Measurements from ENCODE around the gene IL18. TPM values are rescaled to one million over a fixed set of nuclear protein-coding genes. Genes with fewer than 3 reads are reported as not detected.

Gene IL18
- total RNA-seq, 2 experiments from 2014 or later: 0.26 to 0.40 TPM

DNA sequence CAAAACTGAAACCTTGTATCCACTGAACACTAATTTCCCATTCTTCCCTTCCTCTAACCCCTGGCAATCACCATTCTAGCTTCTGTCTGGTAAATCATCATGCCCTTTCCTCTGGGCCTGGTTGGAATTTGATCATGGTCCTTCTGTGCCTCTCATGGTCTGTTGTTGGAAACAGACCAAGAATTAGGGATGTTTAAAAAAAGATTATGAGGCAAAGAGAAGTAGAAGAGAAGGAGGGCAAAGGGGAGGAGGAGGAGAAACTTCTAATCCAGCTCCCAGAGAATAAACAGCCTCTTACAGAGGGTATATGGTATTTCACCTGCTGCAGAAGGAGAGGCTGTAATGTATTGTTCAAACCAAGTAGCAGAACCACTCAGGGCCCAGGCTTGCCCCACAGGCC is 22.0 kb upstream of the IL18 start:
- Mint-ChIP-seq H3K27ac (no peak overlapping the region), H3K27me3 (ENCODE audit: low read depth) (peaks cover 5% of the 10 kb centered on the region), H3K9me3 (ENCODE audit: insufficient read depth) (no peaks in the 10 kb centered on the region), H3K4me3 (no peak overlapping the region), H3K4me1 (ENCODE audit: low read depth) (no peaks in the 10 kb centered on the region), H3K36me3 (ENCODE audit: low read depth) (no peaks in the 10 kb centered on the region)
- ChIA-PET POLR2A (interaction anchor here (0.6 kb wide), 1 partner anchor 108 kb away, joined by 4 read pairs; no protein-coding TSS in a partner anchor), CTCF (no interaction called here)
- no peak for ATAC-seq
- no peak for DNase-seq

DNA sequence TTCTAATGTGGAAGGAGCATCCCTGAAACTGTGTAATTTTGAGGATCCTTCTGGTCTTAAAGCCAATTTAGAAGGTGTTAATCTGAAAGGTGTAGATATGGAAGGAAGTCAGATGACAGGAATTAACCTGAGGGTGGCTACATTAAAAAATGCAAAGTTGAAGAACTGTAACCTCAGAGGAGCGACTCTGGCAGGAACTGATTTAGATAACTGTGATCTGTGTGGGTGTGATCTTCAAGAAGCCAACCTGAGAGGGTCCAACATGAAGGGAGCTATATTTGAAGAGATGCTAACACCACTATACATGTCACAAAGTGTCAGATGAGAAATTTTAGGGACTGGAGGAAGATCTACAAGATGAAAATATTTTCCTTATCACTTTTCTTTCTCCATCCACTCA is 19.0 kb upstream of the IL18 start:
- POLR2A ChIA-PET: no interaction called here
- ATAC-seq: no peak
- H3K4me1 Mint-ChIP-seq (ENCODE audit: low read depth): peaks cover 7% of the 10 kb centered on the region
- CTCF ChIA-PET: no interaction called here
- no peak overlapping the region for H3K4me3 Mint-ChIP-seq
- H3K36me3 Mint-ChIP-seq (ENCODE audit: low read depth): no peaks in the 10 kb centered on the region
- H3K27ac Mint-ChIP-seq: no peak overlapping the region
- no peak for DNase-seq
- H3K27me3 Mint-ChIP-seq (ENCODE audit: low read depth): peaks cover 15% of the 10 kb centered on the region
- H3K9me3 Mint-ChIP-seq (ENCODE audit: insufficient read depth): no peaks in the 10 kb centered on the region

DNA sequence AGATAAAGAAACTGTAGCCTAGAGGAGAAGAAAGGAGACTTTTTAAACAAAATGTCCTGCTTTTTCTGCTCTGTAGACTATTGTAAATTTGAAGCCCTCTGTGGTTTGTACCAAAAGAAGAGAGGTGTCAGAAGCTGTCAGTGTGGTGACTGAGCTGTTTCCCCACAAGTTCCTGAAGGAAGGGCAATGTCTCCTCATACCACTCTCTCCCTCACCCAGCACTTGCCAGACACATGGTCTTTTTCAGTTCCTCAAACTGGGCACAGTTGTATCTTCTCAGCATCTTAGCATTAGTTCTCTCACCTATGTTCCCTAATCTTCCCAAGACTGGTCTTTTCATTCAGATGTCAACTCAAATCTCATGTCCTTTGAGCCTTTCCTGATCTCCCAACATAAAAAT is 15.7 kb upstream of the IL18 start:
- Mint-ChIP-seq H3K4me3 (no peak overlapping the region), H3K27ac (no peak overlapping the region), H3K9me3 (ENCODE audit: insufficient read depth) (no peaks in the 10 kb centered on the region), H3K27me3 (ENCODE audit: low read depth) (peaks cover 23% of the 10 kb centered on the region), H3K4me1 (ENCODE audit: low read depth) (peaks cover 18% of the 10 kb centered on the region), H3K36me3 (ENCODE audit: low read depth) (no peaks in the 10 kb centered on the region)
- ATAC-seq (no peak), DNase-seq (no peak)
- ChIA-PET POLR2A (no interaction called here), CTCF (no interaction called here)

DNA sequence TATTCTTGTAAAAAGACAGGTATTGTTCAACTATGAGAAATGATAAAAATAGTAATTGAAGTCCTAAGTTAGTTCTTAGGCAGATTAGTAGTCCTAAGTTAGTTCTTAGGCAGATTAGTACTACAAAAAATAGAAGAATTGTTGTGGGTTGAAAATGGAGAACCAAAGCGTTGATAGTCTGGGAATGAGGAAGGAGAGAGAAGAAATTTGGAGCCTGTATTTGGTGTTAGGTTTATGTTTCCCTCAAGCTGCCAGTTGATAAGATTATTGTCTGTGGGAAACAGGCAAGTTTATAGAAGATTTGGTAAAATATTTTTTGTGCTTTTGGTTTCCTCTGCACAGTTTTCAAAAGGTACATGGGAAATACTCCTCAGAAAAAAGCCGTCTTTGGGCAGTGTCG is 15.0 kb upstream of the IL18 start:
- ChIA-PET CTCF (no interaction called here), POLR2A (no interaction called here)
- Mint-ChIP-seq H3K4me3 (no peak overlapping the region), H3K4me1 (ENCODE audit: low read depth) (peaks cover 19% of the 10 kb centered on the region), H3K36me3 (ENCODE audit: low read depth) (no peaks in the 10 kb centered on the region), H3K27me3 (ENCODE audit: low read depth) (peaks cover 23% of the 10 kb centered on the region), H3K9me3 (ENCODE audit: insufficient read depth) (no peaks in the 10 kb centered on the region), H3K27ac (no peak overlapping the region)
- ATAC-seq: no peak
- no peak for DNase-seq

DNA sequence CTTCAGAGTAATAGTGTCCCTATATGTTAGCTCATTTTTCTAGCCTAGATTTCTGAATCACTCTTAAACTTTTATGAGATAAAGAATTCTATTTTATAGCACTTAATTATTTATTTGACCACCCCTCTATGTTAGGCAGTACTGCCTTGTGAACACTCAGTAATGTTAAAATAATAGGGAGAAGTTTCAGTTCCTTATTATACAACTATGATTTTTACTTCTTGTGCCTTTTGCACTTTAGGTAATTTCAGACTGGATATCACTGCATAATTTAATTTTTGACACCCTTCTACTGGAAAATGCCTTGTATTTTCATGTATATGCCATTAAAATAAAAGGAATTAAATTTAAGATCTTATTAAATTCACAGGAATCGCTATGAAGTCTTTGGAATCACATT is 14.5 kb upstream of the IL18 start:
- DNase-seq (no peak), ATAC-seq (no peak)
- peaks cover 23% of the 10 kb centered on the region for H3K27me3 Mint-ChIP-seq (ENCODE audit: low read depth)
- peaks cover 19% of the 10 kb centered on the region for H3K4me1 Mint-ChIP-seq (ENCODE audit: low read depth)
- ChIA-PET CTCF (no interaction called here), POLR2A (no interaction called here)
- H3K27ac Mint-ChIP-seq: no peak overlapping the region
- H3K9me3 Mint-ChIP-seq (ENCODE audit: insufficient read depth): no peaks in the 10 kb centered on the region
- no peak overlapping the region for H3K4me3 Mint-ChIP-seq
- no peaks in the 10 kb centered on the region for H3K36me3 Mint-ChIP-seq (ENCODE audit: low read depth)

DNA sequence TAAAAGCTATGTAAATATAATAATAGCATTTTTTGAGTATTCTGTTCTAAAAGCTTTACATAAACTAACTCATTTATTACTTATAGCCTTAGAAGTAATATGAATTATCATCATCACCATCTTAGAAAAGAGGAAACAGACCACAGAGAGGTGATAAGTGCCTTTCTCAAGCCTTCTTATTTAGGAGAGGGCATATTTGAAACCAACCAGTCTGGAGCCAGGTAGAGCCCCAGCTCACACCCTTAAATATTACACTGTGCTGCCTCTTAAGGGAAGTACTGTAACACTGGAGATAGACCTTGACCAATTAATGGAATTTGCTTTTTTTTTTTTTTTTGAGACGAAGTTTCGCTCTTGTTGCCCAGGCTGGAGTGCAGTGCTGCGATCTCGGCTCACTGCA is 13.7 kb upstream of the IL18 start:
- ATAC-seq (no peak), DNase-seq (no peak)
- peaks cover 23% of the 10 kb centered on the region for H3K27me3 Mint-ChIP-seq (ENCODE audit: low read depth)
- no peaks in the 10 kb centered on the region for H3K9me3 Mint-ChIP-seq (ENCODE audit: insufficient read depth)
- no peak overlapping the region for H3K4me3 Mint-ChIP-seq
- H3K27ac Mint-ChIP-seq: no peak overlapping the region
- H3K4me1 Mint-ChIP-seq (ENCODE audit: low read depth): peaks cover 19% of the 10 kb centered on the region
- H3K36me3 Mint-ChIP-seq (ENCODE audit: low read depth): no peaks in the 10 kb centered on the region
- CTCF ChIA-PET: interaction anchor here (0.6 kb wide), 1 partner anchor 102 kb away, joined by 3 read pairs; no protein-coding TSS in a partner anchor
- POLR2A ChIA-PET: no interaction called here

DNA sequence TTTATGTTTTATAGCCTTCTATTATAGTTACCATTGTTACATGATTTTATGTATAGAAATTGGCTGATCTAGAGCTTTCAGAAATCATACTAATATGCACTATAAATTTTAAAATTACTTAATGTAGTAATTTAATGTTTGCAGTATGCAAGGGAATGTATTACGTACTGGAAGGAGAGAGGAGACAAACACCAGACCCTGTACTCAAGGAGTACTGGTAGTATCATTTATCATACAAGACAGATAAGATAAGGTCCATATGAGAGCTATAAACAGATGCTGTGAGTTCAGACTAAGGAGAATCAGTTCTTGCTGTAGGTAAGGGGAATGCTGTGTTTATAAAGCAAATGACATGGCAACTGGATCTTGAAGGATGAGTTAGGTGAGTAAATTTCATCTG is 12.2 kb upstream of the IL18 start:
- CTCF ChIA-PET: interaction anchor here (0.9 to 2.5 kb wide), 6 partner anchors 13 to 89 kb away, joined by 3 to 13 read pairs (median 5); partner anchors contain the start of genes SDHD and TIMM8B
- H3K9me3 Mint-ChIP-seq (ENCODE audit: insufficient read depth): no peaks in the 10 kb centered on the region
- no peak overlapping the region for H3K4me3 Mint-ChIP-seq
- POLR2A ChIA-PET: no interaction called here
- H3K4me1 Mint-ChIP-seq (ENCODE audit: low read depth): peaks cover 19% of the 10 kb centered on the region
- no peak for DNase-seq
- ATAC-seq: no peak
- H3K27ac Mint-ChIP-seq: no peak overlapping the region
- H3K36me3 Mint-ChIP-seq (ENCODE audit: low read depth): no peaks in the 10 kb centered on the region
- peaks cover 23% of the 10 kb centered on the region for H3K27me3 Mint-ChIP-seq (ENCODE audit: low read depth)

DNA sequence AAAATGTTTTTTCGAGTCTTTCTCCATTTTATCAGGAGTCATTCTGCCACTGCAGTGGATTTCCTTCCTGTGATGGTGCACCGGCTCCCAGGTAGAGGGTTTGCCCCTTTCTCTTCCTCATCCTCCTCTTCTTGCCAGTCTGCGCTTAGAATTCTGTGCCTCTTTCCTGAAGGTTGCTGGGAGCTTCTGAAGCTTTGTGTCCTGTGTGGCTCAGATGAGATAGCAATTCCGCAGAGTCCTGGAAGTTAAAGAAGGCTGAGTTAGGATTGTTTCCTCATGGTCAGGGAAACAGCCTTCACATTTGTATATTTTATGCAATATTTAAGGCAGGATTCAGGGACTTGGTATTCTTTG is 11.7 kb upstream of the IL18 start:
- Mint-ChIP-seq H3K36me3 (ENCODE audit: low read depth) (no peaks in the 10 kb centered on the region), H3K4me3 (no peak overlapping the region), H3K27me3 (ENCODE audit: low read depth) (peaks cover 23% of the 10 kb centered on the region), H3K9me3 (ENCODE audit: insufficient read depth) (no peaks in the 10 kb centered on the region), H3K4me1 (ENCODE audit: low read depth) (peaks cover 19% of the 10 kb centered on the region), H3K27ac (no peak overlapping the region)
- ATAC-seq (no peak), DNase-seq (no peak)
- CTCF ChIA-PET: interaction anchor here (0.5 to 2.5 kb wide), 15 partner anchors 8 to 578 kb away, joined by 3 to 13 read pairs (median 3); partner anchors contain the start of genes SDHD, TEX12 and TIMM8B
- POLR2A ChIA-PET: no interaction called here

DNA sequence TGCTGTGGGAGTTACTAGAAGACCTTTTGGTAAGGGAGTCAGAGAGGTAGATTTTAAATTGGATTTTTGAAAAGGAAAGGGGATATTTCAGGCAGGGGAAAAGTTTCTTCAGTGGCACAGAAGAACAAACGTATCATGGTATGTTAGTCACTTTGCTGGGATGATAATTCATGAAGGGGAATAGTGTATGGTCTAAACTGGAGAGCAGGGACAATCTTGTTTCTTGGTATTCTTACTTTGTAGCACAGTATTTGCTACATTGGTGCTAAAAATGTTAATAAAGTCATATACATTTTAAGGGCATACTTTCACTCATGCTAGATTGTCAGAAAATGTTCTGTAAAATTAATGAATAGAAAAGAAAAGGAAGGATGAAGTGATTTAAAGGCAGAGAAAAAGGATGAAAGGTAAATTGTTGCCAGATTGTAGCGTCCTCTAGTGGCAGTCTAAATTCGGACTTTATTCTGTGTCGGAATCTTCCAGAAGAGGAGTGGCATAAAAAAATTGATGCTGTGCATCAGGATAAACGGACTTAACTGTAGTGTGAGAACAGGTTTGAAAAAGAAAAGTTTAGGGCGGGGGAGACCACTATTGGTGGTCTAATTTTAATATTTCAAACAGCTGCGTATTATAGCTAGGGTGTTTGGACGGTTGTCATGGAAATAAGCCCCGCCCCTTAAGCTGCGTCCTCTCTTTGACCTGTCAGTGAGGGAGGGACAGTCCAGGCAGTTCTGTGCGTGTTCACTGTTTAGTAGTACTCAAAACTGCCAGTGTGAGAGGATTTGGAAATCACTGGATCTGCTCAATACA is 11.1 kb upstream of the IL18 start, which contains the start of gene BCO2:
TSS of gene BCO2 (plus strand) at position 724 of the 810 bp plus-strand sequence. CDS start 90 bp downstream, outside the sequence.
- Mint-ChIP-seq H3K4me1 (ENCODE audit: low read depth) (peaks cover 19% of the 10 kb centered on the region), H3K27me3 (ENCODE audit: low read depth) (peaks cover 23% of the 10 kb centered on the region), H3K9me3 (ENCODE audit: insufficient read depth) (no peaks in the 10 kb centered on the region), H3K36me3 (ENCODE audit: low read depth) (no peaks in the 10 kb centered on the region), H3K27ac (no peak within 1 kb of the TSS), H3K4me3 (peak within 1 kb of the TSS; percentile 44)
- peak; percentile 84 for ATAC-seq
- DNase-seq: peak; percentile 65
- CTCF ChIA-PET: interaction anchor here (0.5 to 2.5 kb wide), 15 partner anchors 8 to 577 kb away, joined by 3 to 13 read pairs (median 3); partner anchors contain the start of genes SDHD, TEX12 and TIMM8B
- POLR2A ChIA-PET: no interaction called here

DNA sequence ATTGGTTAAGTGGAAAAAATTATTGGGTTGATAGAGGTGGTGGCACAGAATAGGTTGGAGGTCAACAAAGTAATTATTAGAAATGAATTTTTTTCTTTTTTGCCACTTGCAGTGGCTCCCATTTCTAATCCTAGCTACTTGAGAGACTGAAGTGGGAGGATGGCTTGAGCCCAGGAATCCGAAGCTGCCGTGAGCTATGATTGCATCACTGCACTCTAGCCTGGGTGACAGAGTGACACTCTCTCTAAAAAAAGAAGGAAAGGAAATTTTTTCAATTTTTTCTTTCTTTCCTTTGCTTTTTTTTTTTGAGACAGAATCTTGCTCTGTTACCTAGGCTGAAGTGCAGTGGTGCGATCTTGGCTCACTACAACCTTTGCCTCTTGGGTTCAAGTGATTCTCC is 9.3 kb upstream of the IL18 start:
- H3K27ac Mint-ChIP-seq: no peak overlapping the region
- no peaks in the 10 kb centered on the region for H3K9me3 Mint-ChIP-seq (ENCODE audit: insufficient read depth)
- ATAC-seq: no peak
- CTCF ChIA-PET: no interaction called here
- H3K4me3 Mint-ChIP-seq: no peak overlapping the region
- no peaks in the 10 kb centered on the region for H3K36me3 Mint-ChIP-seq (ENCODE audit: low read depth)
- no peak for DNase-seq
- POLR2A ChIA-PET: no interaction called here
- H3K4me1 Mint-ChIP-seq (ENCODE audit: low read depth): peaks cover 12% of the 10 kb centered on the region
- H3K27me3 Mint-ChIP-seq (ENCODE audit: low read depth): peaks cover 14% of the 10 kb centered on the region

DNA sequence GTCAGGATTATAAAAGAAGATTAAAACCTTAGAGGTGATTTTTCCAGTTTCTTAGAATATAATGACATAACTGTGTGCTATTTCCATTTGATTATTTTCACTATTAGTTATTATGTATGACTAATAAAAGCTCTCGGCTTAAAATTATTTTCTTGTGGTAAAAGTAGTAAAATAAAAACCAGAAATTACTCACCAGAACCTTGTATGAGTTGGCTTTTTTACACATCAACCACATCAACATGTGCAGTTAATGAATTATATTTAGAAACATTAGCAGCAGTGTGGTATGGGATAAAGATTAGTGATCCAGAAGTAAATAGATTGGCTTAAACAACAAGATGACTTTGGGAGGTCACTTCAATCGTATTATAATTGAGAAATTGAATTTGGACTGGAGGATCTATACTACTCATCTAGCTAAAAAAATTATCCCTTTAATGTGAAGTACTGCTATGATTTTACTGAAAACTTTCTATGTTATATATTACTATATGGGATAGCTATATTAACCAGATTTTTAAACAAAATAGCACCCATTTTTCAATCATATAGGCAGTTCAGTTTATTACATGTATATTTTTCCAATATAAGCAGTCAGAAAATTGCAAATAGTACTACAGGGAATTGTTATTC is 8.6 kb upstream of the IL18 start:
- no peak overlapping the region for H3K4me3 Mint-ChIP-seq

DNA sequence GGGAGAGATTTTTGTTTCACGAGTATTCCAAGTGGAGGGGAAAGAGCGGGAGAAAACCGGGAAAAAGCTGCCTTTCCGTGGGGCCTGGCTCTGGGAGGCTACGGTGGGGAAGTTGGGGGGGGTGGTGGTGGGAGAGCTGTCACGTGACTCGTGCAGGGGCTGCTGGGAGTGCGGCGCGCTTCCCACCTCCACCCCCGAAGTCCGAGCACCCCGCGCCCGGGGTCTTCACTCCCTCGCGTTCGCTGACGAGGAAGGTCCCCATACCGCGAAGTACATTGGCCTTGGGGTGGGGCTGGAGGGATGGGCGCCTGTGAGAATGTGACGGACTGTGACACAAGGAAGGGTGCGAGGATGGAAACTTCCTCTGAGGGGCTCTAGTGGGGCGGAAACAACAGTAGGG is 3.3 kb upstream of the IL18 start, which contains the start of gene TEX12:
TSS of gene TEX12 (plus strand) at position 228 of the 400 bp plus-strand sequence. CDS start 1,897 bp downstream, outside the sequence.
- ChIA-PET CTCF (interaction anchor here (0.8 kb wide), 1 partner anchor 8 kb away, joined by 3 read pairs; the partner anchor contains the start of gene BCO2), POLR2A (no interaction called here)
- Mint-ChIP-seq H3K4me1 (ENCODE audit: low read depth) (peaks cover 7% of the 10 kb centered on the region), H3K27ac (no peak within 1 kb of the TSS), H3K4me3 (no peak within 1 kb of the TSS), H3K27me3 (ENCODE audit: low read depth) (peaks cover 24% of the 10 kb centered on the region), H3K36me3 (ENCODE audit: low read depth) (no peaks in the 10 kb centered on the region), H3K9me3 (ENCODE audit: insufficient read depth) (no peaks in the 10 kb centered on the region)
- ATAC-seq: no peak
- no peak for DNase-seq

More for the DNA sequence above, 8.6 kb upstream of the IL18 start:
- DNase-seq (no peak), ATAC-seq (no peak)
- H3K27me3 Mint-ChIP-seq (ENCODE audit: low read depth): peaks cover 12% of the 10 kb centered on the region
- no peak overlapping the region for H3K27ac Mint-ChIP-seq
- H3K9me3 Mint-ChIP-seq (ENCODE audit: insufficient read depth): no peaks in the 10 kb centered on the region
- CTCF ChIA-PET: interaction anchor here (0.9 kb wide), 1 partner anchor 43 kb away, joined by 3 read pairs; no protein-coding TSS in a partner anchor
- POLR2A ChIA-PET: interaction anchor here (0.6 kb wide), 1 partner anchor 302 kb away, joined by 3 read pairs; no protein-coding TSS in a partner anchor
- peaks cover 12% of the 10 kb centered on the region for H3K4me1 Mint-ChIP-seq (ENCODE audit: low read depth)
- no peaks in the 10 kb centered on the region for H3K36me3 Mint-ChIP-seq (ENCODE audit: low read depth)

Measured in activated CD8-positive, alpha-beta T cell treated with anti-CD3 and anti-CD28 coated beads, Interleukin-2, amount 10 ng/mL, durations not matched to agents 7 days and 5 days (primary cell).